ENCODE measurements around the gene ZNF436.

DNA sequence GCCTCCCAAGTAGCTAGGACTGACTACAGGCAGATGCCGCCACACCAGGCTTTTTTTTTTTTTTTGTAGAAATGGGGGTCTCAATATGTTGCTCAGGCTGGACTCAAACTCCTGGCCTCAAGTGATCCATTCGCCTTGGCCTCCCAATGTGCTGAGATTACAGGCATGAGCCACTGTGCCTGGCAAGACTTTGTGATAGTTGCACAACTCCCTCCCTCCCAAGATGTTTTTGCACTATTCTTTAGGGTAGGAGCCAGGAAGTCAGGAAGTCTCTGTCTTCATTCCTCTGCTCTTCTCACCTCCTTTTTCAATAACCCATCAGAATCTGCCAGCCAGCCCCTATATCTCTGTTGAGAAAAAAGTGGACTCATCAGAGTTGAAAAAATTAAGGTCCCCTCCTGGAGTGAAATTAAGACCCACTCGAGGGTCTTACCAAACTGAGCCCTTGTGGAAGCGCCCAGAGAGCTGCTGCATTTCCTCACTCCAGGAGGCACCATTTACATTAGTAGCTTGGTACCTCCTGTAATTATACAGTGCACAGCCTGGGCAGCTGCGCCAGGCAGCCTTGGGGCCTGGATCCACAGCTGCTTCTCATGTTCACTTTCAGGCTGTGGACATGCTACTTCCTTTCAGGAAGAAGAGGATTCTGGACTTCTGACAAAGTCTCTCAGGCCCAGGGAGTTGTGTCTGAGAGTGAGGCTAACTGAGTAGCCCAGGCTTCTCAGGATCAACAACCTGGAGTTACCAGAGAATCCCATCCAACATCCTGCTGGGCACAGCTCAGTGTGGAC lies 30.9 kb upstream of the ZNF436 start:
- TF ChIP-seq, protein P1, sequence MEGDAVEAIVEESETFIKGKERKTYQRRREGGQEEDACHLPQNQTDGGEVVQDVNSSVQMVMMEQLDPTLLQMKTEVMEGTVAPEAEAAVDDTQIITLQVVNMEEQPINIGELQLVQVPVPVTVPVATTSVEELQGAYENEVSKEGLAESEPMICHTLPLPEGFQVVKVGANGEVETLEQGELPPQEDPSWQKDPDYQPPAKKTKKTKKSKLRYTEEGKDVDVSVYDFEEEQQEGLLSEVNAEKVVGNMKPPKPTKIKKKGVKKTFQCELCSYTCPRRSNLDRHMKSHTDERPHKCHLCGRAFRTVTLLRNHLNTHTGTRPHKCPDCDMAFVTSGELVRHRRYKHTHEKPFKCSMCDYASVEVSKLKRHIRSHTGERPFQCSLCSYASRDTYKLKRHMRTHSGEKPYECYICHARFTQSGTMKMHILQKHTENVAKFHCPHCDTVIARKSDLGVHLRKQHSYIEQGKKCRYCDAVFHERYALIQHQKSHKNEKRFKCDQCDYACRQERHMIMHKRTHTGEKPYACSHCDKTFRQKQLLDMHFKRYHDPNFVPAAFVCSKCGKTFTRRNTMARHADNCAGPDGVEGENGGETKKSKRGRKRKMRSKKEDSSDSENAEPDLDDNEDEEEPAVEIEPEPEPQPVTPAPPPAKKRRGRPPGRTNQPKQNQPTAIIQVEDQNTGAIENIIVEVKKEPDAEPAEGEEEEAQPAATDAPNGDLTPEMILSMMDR (conservative IDR thresholded peaks at IDR 0.05) = no peak
- no peak for TF ChIP-seq EZH2 (IDR thresholded peaks at IDR 0.05; ENCODE audit: low read depth)

Measured in PC-9 (cell line).